C4-2B (cell line): ENCODE measurements around the gene ITPRIP.

ENCODE experiments used
- ZFX ChIP-seq: fragments of 450-650 bp; IDR thresholded peaks from 2 replicates; pipeline ENCODE4 v1.6.1; 2017
- TF ChIP-seq, protein P1 (sequence below): fragments of 450-650 bp; conservative IDR thresholded peaks from 2 replicates; pipeline ENCODE4 v1.5.1; 2017; ENCODE audit warnings: mild to moderate bottlenecking

DNA sequence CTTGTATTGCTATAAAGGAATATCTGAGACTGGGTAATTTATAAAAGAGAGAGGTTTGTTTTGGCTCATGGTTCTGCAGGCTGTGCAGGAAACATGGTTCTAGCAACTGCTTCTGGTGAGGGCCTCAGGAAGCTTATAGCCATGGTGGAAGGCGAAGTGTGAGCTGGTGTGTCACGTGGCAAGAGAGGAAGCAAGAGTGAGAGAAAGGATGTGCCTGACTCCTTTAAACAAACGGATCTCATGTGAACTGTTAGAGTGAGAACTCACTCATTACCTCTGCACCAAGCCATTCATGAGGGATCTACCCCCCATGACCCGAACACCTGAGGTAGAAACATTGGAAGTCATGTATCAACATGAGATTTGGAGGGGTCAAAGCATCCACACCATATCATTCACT lies 7.7 kb upstream of the ITPRIP start:
- TF ChIP-seq, protein P1, sequence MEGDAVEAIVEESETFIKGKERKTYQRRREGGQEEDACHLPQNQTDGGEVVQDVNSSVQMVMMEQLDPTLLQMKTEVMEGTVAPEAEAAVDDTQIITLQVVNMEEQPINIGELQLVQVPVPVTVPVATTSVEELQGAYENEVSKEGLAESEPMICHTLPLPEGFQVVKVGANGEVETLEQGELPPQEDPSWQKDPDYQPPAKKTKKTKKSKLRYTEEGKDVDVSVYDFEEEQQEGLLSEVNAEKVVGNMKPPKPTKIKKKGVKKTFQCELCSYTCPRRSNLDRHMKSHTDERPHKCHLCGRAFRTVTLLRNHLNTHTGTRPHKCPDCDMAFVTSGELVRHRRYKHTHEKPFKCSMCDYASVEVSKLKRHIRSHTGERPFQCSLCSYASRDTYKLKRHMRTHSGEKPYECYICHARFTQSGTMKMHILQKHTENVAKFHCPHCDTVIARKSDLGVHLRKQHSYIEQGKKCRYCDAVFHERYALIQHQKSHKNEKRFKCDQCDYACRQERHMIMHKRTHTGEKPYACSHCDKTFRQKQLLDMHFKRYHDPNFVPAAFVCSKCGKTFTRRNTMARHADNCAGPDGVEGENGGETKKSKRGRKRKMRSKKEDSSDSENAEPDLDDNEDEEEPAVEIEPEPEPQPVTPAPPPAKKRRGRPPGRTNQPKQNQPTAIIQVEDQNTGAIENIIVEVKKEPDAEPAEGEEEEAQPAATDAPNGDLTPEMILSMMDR = no peak
- TF ChIP-seq ZFX = no peak
